ENCODE data around the gene LRRC15.

DNA sequence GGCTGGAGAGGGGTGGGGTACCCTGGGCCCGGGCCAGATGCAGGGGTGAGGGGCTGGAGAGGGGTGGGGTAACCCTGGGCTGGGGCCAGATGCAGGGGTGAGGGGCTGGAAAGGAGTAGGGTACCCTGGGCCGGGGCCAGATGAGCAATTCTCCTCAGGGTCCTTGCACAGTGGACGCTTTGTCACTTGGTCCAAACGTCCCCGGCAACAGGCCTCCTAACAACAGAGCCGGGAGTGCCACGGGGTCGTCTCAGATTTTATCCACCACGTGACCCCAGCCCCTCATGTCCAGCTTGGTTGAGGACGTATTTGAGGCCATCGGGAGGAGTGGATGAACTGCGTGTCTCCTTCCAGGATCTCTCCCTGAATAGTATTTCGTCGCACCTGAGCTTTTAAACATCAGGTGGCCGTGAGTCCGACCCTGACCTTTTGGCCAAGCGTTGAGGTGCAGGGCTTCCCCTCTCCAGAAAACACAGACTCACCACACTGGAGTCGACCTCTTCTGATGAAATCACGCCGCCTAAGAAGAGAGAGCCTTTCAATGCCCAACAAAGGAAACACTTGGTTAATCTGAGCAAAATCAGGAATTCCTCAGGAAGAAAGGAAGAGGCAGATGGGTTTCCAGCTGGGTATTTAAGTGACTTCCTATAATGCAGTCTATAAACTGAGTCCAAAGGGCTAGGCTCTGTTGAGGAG, 12.8 kb upstream of the LRRC15 start:
- TF ChIP-seq, protein P1, sequence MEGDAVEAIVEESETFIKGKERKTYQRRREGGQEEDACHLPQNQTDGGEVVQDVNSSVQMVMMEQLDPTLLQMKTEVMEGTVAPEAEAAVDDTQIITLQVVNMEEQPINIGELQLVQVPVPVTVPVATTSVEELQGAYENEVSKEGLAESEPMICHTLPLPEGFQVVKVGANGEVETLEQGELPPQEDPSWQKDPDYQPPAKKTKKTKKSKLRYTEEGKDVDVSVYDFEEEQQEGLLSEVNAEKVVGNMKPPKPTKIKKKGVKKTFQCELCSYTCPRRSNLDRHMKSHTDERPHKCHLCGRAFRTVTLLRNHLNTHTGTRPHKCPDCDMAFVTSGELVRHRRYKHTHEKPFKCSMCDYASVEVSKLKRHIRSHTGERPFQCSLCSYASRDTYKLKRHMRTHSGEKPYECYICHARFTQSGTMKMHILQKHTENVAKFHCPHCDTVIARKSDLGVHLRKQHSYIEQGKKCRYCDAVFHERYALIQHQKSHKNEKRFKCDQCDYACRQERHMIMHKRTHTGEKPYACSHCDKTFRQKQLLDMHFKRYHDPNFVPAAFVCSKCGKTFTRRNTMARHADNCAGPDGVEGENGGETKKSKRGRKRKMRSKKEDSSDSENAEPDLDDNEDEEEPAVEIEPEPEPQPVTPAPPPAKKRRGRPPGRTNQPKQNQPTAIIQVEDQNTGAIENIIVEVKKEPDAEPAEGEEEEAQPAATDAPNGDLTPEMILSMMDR (IDR thresholded peaks at IDR 0.05): no peak
- TF ChIP-seq POLR2A (IDR thresholded peaks at IDR 0.05): no peak
- no peak for TF ChIP-seq POLR2AphosphoS5 (IDR thresholded peaks at IDR 0.05; ENCODE audit: insufficient read depth in 1 of 2, low read depth in 1 of 2)

Measured in vagina (tissue), 2 donors.